ENCODE data around the gene MRPS11.
"Not testable (repeated sequence)": the region's sequence is repeated elsewhere in the genome, so short reads cannot be mapped to it uniquely, and the experiment has no call there.

MRPS11 gene

GRCh38 chr15:88454867-88455810, 12.4 kb upstream of the MRPS11 start:
- DNase-seq (ENCODE audit: low spot score) = peak; percentile 76

- no peak for DNase-seq (ENCODE audit: low spot score)
These were observed 10.8 kb upstream of the MRPS11 start for GRCh38 chr15:88456733-88457132.

- no peak for DNase-seq (ENCODE audit: low spot score)
These were observed 3.5 kb upstream of the MRPS11 start for GRCh38 chr15:88463870-88464532.

GRCh38 chr15:88465633-88466224, 1.8 kb upstream of the MRPS11 start:
- DNase-seq (ENCODE audit: low spot score) = no peak

- no peak for DNase-seq (ENCODE audit: low spot score)
These were observed 524 bp downstream of the MRPS11 start for GRCh38 chr15:88467935-88468528.

- not testable (repeated sequence) for DNase-seq (ENCODE audit: low spot score)
These were observed 1.2 kb downstream of the MRPS11 start for GRCh38 chr15:88468721-88469120.

GRCh38 chr15:88469321-88469720, 1.8 kb downstream of the MRPS11 start:
- DNase-seq (ENCODE audit: low spot score) = no peak

- no peak for DNase-seq (ENCODE audit: low spot score)
These were observed 3.3 kb downstream of the MRPS11 start for GRCh38 chr15:88470625-88471372.

- no peak for DNase-seq (ENCODE audit: low spot score)
These were observed 4.7 kb downstream of the MRPS11 start for GRCh38 chr15:88472225-88472624.

- DNase-seq (ENCODE audit: low spot score) = not testable (repeated sequence)
These were observed 6.3 kb downstream of the MRPS11 start for GRCh38 chr15:88473661-88474293.

- peak; percentile 85 for DNase-seq (ENCODE audit: low spot score)
These were observed 9.1 kb downstream of the MRPS11 start for GRCh38 chr15:88476635-88477060.

- DNase-seq (ENCODE audit: low spot score) = no peak
These were observed 9.6 kb downstream of the MRPS11 start for GRCh38 chr15:88477126-88477525.

- DNase-seq (ENCODE audit: low spot score) = no peak
These were observed 10.4 kb downstream of the MRPS11 start for GRCh38 chr15:88477904-88478303.

- no peak for DNase-seq (ENCODE audit: low spot score)
These were observed 11.7 kb downstream of the MRPS11 start for GRCh38 chr15:88479169-88479568.

- DNase-seq (ENCODE audit: low spot score) = peak; percentile 86
These were observed 13.5 kb downstream of the MRPS11 start for GRCh38 chr15:88480981-88481380.

- DNase-seq (ENCODE audit: low spot score) = no peak
These were observed 14.8 kb downstream of the MRPS11 start for GRCh38 chr15:88482263-88482662.

- no peak for DNase-seq (ENCODE audit: low spot score)
These were observed 17.3 kb downstream of the MRPS11 start for GRCh38 chr15:88484682-88485331.

- no peak for DNase-seq (ENCODE audit: low spot score)
These were observed 19.8 kb downstream of the MRPS11 start for GRCh38 chr15:88487178-88487795.

- DNase-seq (ENCODE audit: low spot score) = no peak
These were observed 20.5 kb downstream of the MRPS11 start for GRCh38 chr15:88487796-88488523.

Measured in cerebellar cortex (tissue), 1 donor.